NCI-H446 (cell line): ENCODE results near the gene ITGA11.

ENCODE experiments used
- DNase-seq, 2 experiments: peaks; one replicate each; lab custom pipeline; 2025; lab: John Stamatoyannopoulos, UW

ITGA11 gene

GRCh38 chr15:68373028-68373427 is 58.9 kb downstream of the ITGA11 start:
- no peak for DNase-seq

DNA sequence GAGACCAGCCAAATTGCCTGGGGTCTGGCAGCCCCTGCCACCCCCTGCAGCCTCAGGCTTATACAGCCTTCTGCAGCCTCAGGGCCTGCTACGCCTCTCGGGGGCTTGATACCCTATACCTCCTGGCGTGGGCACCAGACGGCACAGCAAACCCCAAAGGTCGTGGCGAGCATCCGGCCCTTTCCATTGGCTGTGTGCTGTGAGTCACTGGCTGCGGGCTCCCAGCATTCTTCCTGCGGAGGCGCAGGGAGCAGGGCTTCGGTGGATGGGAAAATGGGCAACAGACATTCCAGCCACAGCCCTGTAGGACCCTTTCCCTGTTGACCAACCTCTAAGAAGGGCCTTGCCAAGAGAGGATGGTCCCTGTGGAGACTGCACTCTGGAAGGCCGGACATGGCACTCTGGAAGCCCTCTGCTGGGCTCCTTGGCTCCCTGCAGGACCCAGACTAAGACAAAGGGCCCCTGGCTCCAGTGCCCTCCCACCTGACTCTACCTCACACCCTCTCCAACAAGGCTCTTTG is 59.6 kb downstream of the ITGA11 start:
- DNase-seq, result no peak

DNA sequence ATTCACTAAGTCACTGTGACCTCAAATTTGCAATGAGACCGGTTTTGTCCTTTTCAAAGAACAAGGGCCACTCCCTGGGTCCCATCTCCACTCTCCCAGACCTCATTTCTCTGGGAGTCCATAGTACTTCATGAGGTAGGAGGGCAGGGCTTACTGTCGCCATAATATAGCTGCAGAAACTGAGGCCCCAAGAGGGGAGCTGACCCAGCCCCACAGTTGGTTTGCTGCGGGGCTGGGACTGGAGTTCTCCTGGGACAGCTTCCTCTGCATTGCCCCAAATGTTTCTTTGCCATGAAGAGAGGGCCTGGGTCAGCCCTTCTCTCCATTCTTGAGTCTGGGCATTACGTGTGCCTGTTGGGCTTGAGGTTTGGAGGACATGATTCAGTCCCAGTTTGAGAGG is 60.1 kb downstream of the ITGA11 start:
- no peak for DNase-seq

DNA sequence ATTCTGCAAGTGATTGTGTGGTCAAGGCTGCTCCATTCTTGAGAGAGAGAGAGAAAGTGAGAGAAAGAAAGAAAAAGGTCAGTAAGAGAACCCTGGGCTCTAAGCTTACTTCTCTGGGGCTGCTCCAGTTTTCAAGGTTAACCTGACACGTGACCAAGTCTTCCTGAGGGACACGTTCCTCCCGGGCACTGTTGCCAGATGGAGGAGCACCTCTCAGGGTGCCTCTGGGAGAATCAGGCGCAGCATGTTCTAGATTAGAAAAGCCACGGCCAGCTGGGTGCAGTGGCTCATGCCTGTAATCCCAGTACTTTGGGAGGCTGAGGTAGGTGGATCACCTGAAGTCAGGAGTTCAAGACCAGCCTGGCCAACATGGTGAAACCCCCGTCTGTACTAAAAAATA is 60.8 kb downstream of the ITGA11 start:
- no peak for DNase-seq

DNA sequence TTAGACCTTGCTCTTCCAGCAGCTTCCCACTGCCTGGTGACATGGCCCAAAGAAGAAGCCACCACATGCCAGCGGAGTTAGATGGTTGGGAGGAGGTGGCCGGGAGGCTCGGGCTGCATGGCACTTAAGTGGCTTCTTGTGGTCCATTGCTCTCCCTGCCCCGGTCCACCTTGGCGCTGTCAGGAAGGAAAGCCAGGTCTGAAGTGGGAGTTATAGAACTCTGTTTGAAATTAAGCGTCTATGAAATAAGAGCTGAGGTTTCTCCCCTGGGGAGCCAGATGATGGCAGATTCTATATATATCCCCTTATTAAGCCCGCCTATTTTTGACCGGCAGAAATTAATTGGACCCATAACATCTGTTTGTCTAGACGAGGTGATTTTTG is 61.2 kb downstream of the ITGA11 start:
- DNase-seq, result no peak

GRCh38 chr15:68369931-68370767 is 61.8 kb downstream of the ITGA11 start:
- no peak for DNase-seq

- no peak for DNase-seq
Observed at GRCh38 chr15:68368731-68369435, 63.1 kb downstream of the ITGA11 start.

- DNase-seq, result no peak
Observed at GRCh38 chr15:68367992-68368391, 64.0 kb downstream of the ITGA11 start.

DNA sequence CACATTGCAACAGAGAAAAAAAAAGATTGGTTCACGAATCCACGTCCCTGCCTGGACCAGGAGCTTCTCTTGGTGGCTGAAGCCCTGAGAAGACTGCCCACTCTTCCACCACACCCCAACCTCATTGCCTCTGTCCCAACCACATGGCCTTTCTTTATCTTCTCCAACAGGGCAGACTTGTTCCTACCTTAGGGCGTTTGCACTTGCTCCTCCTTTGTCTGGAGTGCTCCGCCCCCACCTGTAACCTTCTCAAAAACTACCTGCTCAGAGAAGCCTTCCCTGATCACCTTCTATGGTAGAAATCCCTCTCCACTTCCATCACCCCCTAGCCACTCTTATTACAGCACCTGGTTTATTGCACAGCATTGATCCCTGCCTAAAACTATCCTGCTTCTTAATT is 64.7 kb downstream of the ITGA11 start:
- DNase-seq, result no peak

DNA sequence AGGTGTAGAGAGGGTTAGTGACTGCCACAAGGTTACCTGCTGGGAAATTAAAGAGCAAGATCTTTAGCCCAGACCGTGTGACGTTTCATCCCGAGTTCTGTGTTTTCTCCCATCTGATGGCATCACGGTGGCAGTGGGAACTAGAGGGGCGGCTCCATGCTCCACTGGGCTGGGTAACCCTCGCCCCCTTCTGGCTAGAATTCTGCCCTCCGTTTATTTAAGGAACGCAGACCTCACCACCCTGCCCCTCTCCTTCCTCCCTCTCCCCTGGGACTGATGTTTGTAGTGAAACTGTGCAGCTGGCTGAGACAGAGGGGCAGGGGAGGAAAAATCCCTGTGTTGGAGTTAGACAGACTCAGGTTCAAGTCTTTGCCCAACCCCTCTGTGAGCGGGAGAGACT is 65.6 kb downstream of the ITGA11 start:
- DNase-seq, result no peak

GRCh38 chr15:68365770-68366169 is 66.2 kb downstream of the ITGA11 start:
- no peak for DNase-seq

DNA sequence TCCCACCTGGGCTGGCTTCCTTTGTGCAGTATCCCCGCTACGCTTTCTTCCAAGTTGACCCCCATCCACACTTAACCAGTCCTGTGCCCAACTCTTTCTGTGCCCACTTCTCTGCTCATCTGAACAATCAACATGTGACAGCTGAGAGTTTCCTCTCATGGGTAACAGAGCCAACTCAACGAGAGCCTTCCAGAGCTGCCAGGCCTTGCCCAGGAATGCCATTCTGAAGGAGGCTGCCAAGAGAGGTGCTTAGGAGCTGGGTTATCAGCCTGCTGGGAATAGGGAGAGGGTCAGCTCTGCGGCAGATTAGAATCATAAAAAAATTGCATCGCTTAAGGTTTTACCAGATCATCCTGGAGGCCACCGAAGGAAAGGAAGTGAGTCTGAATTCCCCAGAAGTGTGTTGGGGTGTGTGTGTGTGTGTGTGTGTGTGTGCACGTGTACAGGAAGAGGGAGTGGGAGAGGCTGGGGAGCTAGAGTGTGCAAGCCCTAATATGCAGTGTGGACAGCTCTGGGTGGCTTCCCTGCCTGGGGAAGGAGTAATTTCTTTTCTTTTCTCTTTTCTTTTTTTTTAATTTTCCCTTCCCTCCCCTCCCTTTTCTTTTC is 66.7 kb downstream of the ITGA11 start:
- DNase-seq, result no peak

- DNase-seq, result no peak
Observed at GRCh38 chr15:68364660-68365035, 67.3 kb downstream of the ITGA11 start.

- DNase-seq, result no peak
Observed at GRCh38 chr15:68364028-68364659, 67.8 kb downstream of the ITGA11 start.

DNA sequence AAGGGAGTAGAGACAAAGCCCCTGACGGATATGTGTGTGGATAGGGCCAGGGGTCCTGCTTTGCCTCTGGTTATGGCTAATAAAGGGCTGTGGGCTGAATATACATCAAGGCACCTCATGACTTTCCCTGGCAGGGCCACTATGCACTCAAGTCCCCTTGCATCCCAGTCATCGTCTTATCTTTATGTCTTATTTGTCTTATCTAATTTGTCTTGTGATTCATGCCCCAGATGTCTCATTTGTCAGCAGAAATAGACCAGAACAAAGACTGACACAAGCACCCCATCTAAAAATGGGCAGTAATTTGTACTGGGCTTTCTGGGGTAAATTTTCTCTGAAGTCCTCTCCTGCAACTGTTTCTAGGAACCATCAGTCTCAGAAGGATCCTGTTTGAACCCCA is 68.6 kb downstream of the ITGA11 start:
- no peak for DNase-seq

DNA sequence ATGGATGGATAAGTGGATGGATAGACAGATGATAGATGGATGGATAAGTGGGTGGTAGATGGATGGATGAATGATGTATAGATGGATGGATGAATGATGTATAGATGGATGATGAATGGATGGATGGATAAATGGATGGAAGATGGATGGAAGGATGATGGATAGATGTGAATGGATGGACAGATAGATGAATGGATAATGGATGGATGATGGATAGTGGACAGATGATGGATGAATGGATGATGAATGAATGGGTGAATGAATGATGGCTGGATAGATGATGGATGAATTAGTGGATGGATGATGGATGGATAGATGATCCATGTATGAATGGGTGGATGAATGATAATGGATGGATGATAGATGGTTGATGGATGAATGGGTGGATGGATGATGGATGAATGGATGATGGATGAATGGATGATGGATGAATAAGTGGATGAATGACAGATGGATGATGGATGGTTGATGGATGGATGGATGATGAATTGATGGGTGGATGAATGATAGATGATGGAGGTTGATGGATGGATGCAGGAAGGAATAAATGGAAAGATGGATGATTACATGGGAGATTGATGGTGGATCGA is 69.3 kb downstream of the ITGA11 start:
- no peak for DNase-seq

- no peak for DNase-seq
Observed at GRCh38 chr15:68360721-68361120, 71.2 kb downstream of the ITGA11 start.

GRCh38 chr15:68356778-68357177 is 75.2 kb downstream of the ITGA11 start:
- no peak for DNase-seq

DNA sequence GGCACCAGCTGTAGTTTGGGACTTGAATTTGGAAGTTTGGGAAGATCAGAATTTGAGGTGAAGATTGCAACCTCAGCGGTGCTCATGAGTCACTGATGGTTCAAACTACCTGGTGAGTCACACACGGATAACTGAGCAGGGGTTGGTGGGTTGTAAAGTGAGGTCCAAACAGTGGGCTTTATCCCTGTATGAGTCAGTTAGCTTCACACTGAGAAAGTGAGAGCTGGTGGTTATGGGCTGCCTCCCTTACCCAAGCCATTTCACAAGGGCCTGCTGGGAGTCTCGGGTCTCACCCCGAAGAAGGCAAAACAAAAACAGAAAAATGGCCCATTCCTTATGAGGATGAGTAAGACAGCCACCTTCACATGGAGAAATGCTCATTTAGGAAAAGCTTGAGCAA is 77.0 kb downstream of the ITGA11 start:
- DNase-seq, result no peak

DNA sequence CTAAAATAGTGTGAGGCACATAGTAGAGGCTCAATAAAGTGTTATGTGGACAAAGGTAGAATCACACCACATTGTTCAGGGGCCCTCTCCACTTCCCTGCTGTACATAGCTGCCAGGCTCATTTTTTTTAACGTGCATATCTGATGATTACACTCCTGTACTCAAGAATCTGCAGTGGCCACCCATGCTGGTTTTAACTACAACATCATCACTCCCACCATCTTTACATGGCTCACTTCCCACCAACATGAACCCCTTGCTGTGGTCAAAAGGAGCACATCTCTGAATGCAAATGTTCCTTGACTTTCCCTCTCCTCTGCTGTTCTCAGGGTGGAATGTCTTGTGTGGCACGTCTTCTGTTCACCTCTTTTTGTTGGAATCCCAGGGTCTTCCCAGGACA is 77.7 kb downstream of the ITGA11 start:
- no peak for DNase-seq

DNA sequence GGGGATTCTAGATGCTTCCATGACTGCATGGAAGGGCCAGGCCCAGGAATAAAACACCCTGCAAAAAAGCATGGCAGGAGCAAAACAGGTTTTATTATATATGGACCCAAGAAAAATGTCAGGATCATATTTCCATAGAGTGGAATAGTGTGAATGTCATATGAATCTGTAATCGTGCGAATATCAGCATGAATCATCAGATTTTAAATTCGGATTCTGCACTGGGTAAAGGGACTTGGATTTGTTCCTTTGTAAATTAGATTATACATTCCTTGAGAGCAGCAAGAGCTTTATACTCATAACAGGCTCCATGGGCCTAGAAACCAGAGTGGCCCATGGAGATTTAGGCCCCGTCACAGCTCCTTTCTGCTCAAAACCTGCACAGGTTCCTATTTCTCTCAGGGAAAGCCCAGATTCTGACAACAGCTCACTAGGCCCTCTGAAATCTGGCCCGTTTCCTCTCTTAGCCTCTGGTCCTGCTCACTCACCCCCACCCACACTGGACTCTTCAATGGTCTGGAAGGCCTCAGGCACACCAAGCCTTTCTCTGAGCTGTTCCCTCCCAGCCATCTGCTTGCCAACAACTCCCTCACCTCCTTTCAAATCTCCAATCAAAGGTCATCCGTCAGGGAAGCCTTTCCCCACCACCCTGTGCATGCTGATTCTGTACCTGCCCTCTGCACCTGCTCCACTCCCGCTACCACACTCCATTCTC is 78.4 kb downstream of the ITGA11 start:
- no peak for DNase-seq
